Kidney epithelial cell (primary cell): ENCODE measurements around the gene SLC6A4. TPM values are rescaled to one million over a fixed set of nuclear protein-coding genes. Genes with fewer than 3 reads are reported as not detected.

Experiments used
- DNase-seq: peaks from one replicate; pipeline ENCODE4 v3.0.0-alpha.2; 2010; ENCODE audit warnings: low read depth
- H3K27me3 ChIP-seq: 2 replicates; pipeline ENCODE4 v1.6.0; 2011; ENCODE audit warnings: low read length; ENCODE audit not compliant: control insufficient read depth, insufficient read depth
- H3K36me3 ChIP-seq: 2 replicates; pipeline ENCODE4 v1.5.1; 2011; ENCODE audit warnings: low read length; ENCODE audit not compliant: control insufficient read depth, insufficient read depth
- H3K4me3 ChIP-seq: 2 replicates; pipeline ENCODE4 v1.5.1; 2011; ENCODE audit warnings: low read depth, mild to moderate bottlenecking, control low read depth, low read length
- CTCF ChIP-seq: IDR thresholded peaks from 2 replicates; pipeline ENCODE4 v1.5.1; 2011; ENCODE audit warnings: mild to moderate bottlenecking, moderate library complexity, low read length, control low read depth, inconsistent platforms; ENCODE audit not compliant: insufficient read depth, poor library complexity, severe bottlenecking
- total RNA-seq: library from RNA; depleted of rRNA; stranded (reverse); fragments of >200 nt; gene quantifications from 2 replicates; pipeline ENCODE4 v1.2.3, GENCODE V29; 2015

The SLC6A4 gene
- total RNA-seq = under 0.01 TPM in 1 of 2 replicates, not detected in the other

DNA sequence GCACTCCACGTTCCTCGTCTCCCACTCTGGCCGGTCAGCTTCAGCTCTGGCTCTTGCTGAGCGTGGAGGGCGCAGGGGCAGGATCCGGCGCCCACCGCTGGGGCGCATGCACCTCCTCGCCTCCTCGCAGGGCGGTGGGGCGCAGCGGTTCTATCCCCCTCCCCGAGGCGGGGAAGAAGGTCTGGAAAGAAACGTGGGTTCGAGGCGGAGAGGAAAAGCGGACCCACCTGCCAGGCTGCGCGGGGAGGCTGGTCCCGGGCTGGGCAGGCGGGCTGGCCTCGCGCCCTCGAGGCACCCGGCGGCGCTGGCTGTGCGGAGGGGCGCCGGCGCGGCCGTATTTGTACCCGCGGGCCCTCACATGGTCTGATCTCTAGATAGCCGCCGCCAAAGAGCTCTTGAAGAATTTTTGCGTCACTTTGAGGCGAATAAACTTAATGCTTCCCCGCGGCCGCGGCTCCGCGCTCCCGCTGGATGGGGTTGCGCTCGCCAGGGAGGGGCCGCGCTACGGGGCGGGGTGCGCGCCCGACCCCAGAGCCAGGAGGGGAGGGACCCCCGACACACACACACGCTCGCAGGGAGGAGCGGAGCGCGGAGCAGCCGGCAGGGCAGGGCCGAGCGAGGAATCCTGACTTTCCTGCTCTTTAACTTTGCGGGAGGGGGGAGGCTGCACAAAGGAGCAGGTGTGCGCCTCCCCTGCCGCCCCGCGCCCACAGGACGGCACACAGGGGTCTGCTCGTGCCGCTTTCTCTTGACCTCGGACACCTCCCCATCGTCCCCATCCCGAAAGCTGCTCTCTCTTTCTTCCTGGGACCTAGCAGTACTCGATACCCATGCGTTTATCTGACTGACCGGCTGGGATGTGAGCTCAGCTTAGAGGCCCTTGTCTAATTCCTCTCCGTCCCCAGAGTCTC is at the start of gene SLC6A4:
Gene SLC6A4, minus strand, starts transcription at position 312 of the 911 bp plus-strand sequence. CDS start 13,739 bp downstream, outside the sequence.
- H3K4me3 ChIP-seq = peak within 1 kb of the TSS; percentile 30
- no peak for DNase-seq
- no peaks in the 10 kb centered on the region for H3K36me3 ChIP-seq
- peaks cover 61% of the 10 kb centered on the region for H3K27me3 ChIP-seq
- TF ChIP-seq CTCF = no peak

GRCh38 chr17:30279156-30279555 is 43.7 kb upstream of the SLC6A4 start:
- H3K4me3 ChIP-seq = no peak overlapping the region
- no peak for TF ChIP-seq CTCF
- H3K36me3 ChIP-seq = no peaks in the 10 kb centered on the region
- no peaks in the 10 kb centered on the region for H3K27me3 ChIP-seq
- DNase-seq = no peak

GRCh38 chr17:30278032-30278431 is 42.5 kb upstream of the SLC6A4 start:
- peak; percentile 54 for TF ChIP-seq CTCF
- Histone ChIP-seq H3K4me3 (no peak overlapping the region), H3K36me3 (no peaks in the 10 kb centered on the region), H3K27me3 (no peaks in the 10 kb centered on the region)
- DNase-seq = no peak

GRCh38 chr17:30275911-30276310 is 40.4 kb upstream of the SLC6A4 start:
- no peaks in the 10 kb centered on the region for H3K27me3 ChIP-seq
- TF ChIP-seq CTCF = no peak

DNA sequence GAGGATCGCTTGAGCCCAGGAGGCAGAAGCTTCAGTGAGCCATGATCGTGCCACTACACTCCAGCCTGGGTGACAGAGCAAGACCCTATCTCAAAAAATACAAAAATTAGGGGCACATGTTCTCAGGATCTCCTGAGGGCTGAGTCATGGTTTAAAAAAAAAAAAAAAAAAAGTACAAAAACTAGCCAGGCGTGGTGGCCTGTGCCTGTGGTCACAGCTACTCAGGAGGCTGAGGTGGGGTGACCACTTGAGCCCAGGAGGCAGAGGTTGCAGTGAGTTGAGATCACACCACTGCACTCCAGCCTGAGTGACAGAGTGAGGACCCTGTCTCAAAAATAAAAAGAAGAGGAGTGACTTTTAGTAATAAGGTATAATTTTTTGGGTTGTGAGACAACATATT is 39.4 kb upstream of the SLC6A4 start:
- TF ChIP-seq CTCF = no peak
- H3K36me3 ChIP-seq = no peaks in the 10 kb centered on the region
- no peak overlapping the region for H3K4me3 ChIP-seq
- no peak for DNase-seq
- H3K27me3 ChIP-seq = no peaks in the 10 kb centered on the region

More at GRCh38 chr17:30275911-30276310, 40.4 kb upstream of the SLC6A4 start:
- DNase-seq = no peak
- no peaks in the 10 kb centered on the region for H3K36me3 ChIP-seq
- H3K4me3 ChIP-seq = no peak overlapping the region
